Activated CD8-positive, alpha-beta memory T cell treated with anti-CD3 and anti-CD28 coated beads, Interleukin-2, amount 10 ng/mL, durations not matched to agents 7 days and 5 days (primary cell): Measurements from ENCODE around the gene XXYLT1. TPM values are rescaled to one million over a fixed set of nuclear protein-coding genes. Genes with fewer than 3 reads are reported as not detected.

Experiments
- ATAC-seq: fragments of 150-1000 bp; cut with Tn5 transposase; one replicate; pipeline ENCODE4 v1.10.0; 2021; ENCODE audit warnings: moderate library complexity
- CTCF ChIA-PET: fragments of 350-600 bp; sonication (Branson Sonifier 250); formaldehyde crosslinking; loops from one replicate; lab custom pipeline; 2021; ENCODE audit warnings: antibody characterized with exemption; lab: Charles Lee
- DNase-seq: peaks from one replicate; pipeline ENCODE4 v3.0.0-alpha.2; 2020
- H3K27ac Mint-ChIP-seq: one replicate; pipeline ENCODE4 v1.8.0; 2021; ENCODE audit warnings: mild to moderate bottlenecking, mixed read lengths
- H3K27me3 Mint-ChIP-seq: one replicate; pipeline ENCODE4 v1.8.0; 2021; ENCODE audit warnings: mixed read lengths
- H3K36me3 Mint-ChIP-seq: one replicate; pipeline ENCODE4 v1.8.0; 2021; ENCODE audit warnings: mild to moderate bottlenecking, mixed read lengths
- H3K4me1 Mint-ChIP-seq: one replicate; pipeline ENCODE4 v1.8.0; 2021; ENCODE audit warnings: mixed read lengths
- H3K4me3 Mint-ChIP-seq: one replicate; pipeline ENCODE4 v1.8.0; 2021; ENCODE audit warnings: mild to moderate bottlenecking, moderate library complexity, mixed read lengths
- H3K9me3 Mint-ChIP-seq: one replicate; pipeline ENCODE4 v1.8.0; 2022; ENCODE audit warnings: low read depth, mixed read lengths
- total RNA-seq, 2 experiments: library from RNA; stranded (reverse); gene quantifications; one replicate each; pipeline ENCODE4 v1.2.3, GENCODE V29; 2021

Gene XXYLT1
- total RNA-seq, 2 experiments from 2014 or later: 7.2 to 9.2 TPM

GRCh38 chr3:195072916-195073564, 197.9 kb downstream of the XXYLT1 start:
- Mint-ChIP-seq H3K27ac (no peak overlapping the region), H3K9me3 (no peaks in the 10 kb centered on the region)

GRCh38 chr3:195071916-195072820, 198.8 kb downstream of the XXYLT1 start:
- DNase-seq (no peak), ATAC-seq (no peak)
- no peaks in the 10 kb centered on the region for H3K4me1 Mint-ChIP-seq
- H3K27me3 Mint-ChIP-seq: no peaks in the 10 kb centered on the region
- H3K36me3 Mint-ChIP-seq: no peaks in the 10 kb centered on the region
- CTCF ChIA-PET: interaction anchor here (1.5 kb wide), 1 partner anchor 390 kb away, joined by 3 read pairs; no protein-coding TSS in a partner anchor
- H3K9me3 Mint-ChIP-seq: no peaks in the 10 kb centered on the region
- H3K4me3 Mint-ChIP-seq: no peak overlapping the region
- H3K27ac Mint-ChIP-seq: no peak overlapping the region

More at GRCh38 chr3:195072916-195073564, 197.9 kb downstream of the XXYLT1 start:
- Mint-ChIP-seq H3K36me3 (no peaks in the 10 kb centered on the region), H3K4me1 (no peaks in the 10 kb centered on the region), H3K4me3 (no peak overlapping the region), H3K27me3 (no peaks in the 10 kb centered on the region)
- CTCF ChIA-PET: interaction anchor here (1.5 kb wide), 1 partner anchor 390 kb away, joined by 3 read pairs; no protein-coding TSS in a partner anchor
- no peak for DNase-seq
- no peak for ATAC-seq

GRCh38 chr3:195071011-195071728, 199.8 kb downstream of the XXYLT1 start:
- CTCF ChIA-PET: interaction anchor here (1.5 kb wide), 1 partner anchor 389 kb away, joined by 3 read pairs; no protein-coding TSS in a partner anchor
- Mint-ChIP-seq H3K9me3 (no peaks in the 10 kb centered on the region), H3K4me1 (no peaks in the 10 kb centered on the region), H3K4me3 (no peak overlapping the region), H3K36me3 (no peaks in the 10 kb centered on the region), H3K27ac (no peak overlapping the region), H3K27me3 (no peaks in the 10 kb centered on the region)
- DNase-seq: no peak
- ATAC-seq: no peak

- Mint-ChIP-seq H3K4me3 (no peak overlapping the region), H3K36me3 (no peaks in the 10 kb centered on the region), H3K27ac (no peak overlapping the region), H3K4me1 (no peaks in the 10 kb centered on the region), H3K27me3 (no peaks in the 10 kb centered on the region), H3K9me3 (no peaks in the 10 kb centered on the region)
- no peak for DNase-seq
- ATAC-seq: no peak
- CTCF ChIA-PET: no interaction called here
Measured at GRCh38 chr3:195070336-195070735, 200.6 kb downstream of the XXYLT1 start.

GRCh38 chr3:195069501-195070251, 201.3 kb downstream of the XXYLT1 start:
- Mint-ChIP-seq H3K9me3 (no peaks in the 10 kb centered on the region), H3K36me3 (no peaks in the 10 kb centered on the region), H3K4me3 (no peak overlapping the region), H3K27ac (no peak overlapping the region), H3K27me3 (no peaks in the 10 kb centered on the region), H3K4me1 (no peaks in the 10 kb centered on the region)
- DNase-seq: no peak
- CTCF ChIA-PET: no interaction called here
- no peak for ATAC-seq

- Mint-ChIP-seq H3K27ac (no peak overlapping the region), H3K4me1 (no peaks in the 10 kb centered on the region), H3K36me3 (no peaks in the 10 kb centered on the region), H3K27me3 (no peaks in the 10 kb centered on the region), H3K4me3 (no peak overlapping the region), H3K9me3 (no peaks in the 10 kb centered on the region)
- DNase-seq (no peak), ATAC-seq (no peak)
- CTCF ChIA-PET: no interaction called here
Measured at GRCh38 chr3:195068084-195069080, 202.6 kb downstream of the XXYLT1 start.

GRCh38 chr3:195066441-195066841, 204.5 kb downstream of the XXYLT1 start:
- Mint-ChIP-seq H3K36me3 (no peaks in the 10 kb centered on the region), H3K4me3 (no peak overlapping the region), H3K27ac (no peak overlapping the region), H3K4me1 (no peaks in the 10 kb centered on the region), H3K27me3 (no peaks in the 10 kb centered on the region), H3K9me3 (no peaks in the 10 kb centered on the region)
- no peak for DNase-seq
- ATAC-seq: no peak
- CTCF ChIA-PET: no interaction called here

- ATAC-seq (no peak), DNase-seq (no peak)
- H3K27ac Mint-ChIP-seq: no peak overlapping the region
- H3K4me1 Mint-ChIP-seq: no peaks in the 10 kb centered on the region
- no peaks in the 10 kb centered on the region for H3K27me3 Mint-ChIP-seq
- no peaks in the 10 kb centered on the region for H3K9me3 Mint-ChIP-seq
- H3K4me3 Mint-ChIP-seq: no peak overlapping the region
- CTCF ChIA-PET: no interaction called here
- no peaks in the 10 kb centered on the region for H3K36me3 Mint-ChIP-seq
Measured at GRCh38 chr3:195065864-195066185, 205.1 kb downstream of the XXYLT1 start.

GRCh38 chr3:195065142-195065863, 205.7 kb downstream of the XXYLT1 start:
- no peak for DNase-seq

GRCh38 chr3:195064300-195064931, 206.5 kb downstream of the XXYLT1 start:
- no peaks in the 10 kb centered on the region for H3K9me3 Mint-ChIP-seq
- no peak overlapping the region for H3K4me3 Mint-ChIP-seq
- H3K27ac Mint-ChIP-seq: no peak overlapping the region
- H3K27me3 Mint-ChIP-seq: no peaks in the 10 kb centered on the region
- CTCF ChIA-PET: interaction anchor here (1.2 kb wide), 1 partner anchor 42 kb away, joined by 3 read pairs; no protein-coding TSS in a partner anchor
- DNase-seq (no peak), ATAC-seq (no peak)
- H3K4me1 Mint-ChIP-seq: no peaks in the 10 kb centered on the region
- no peaks in the 10 kb centered on the region for H3K36me3 Mint-ChIP-seq

More at GRCh38 chr3:195065142-195065863, 205.7 kb downstream of the XXYLT1 start:
- Mint-ChIP-seq H3K4me1 (no peaks in the 10 kb centered on the region), H3K27me3 (no peaks in the 10 kb centered on the region), H3K27ac (no peak overlapping the region), H3K36me3 (no peaks in the 10 kb centered on the region), H3K4me3 (no peak overlapping the region), H3K9me3 (no peaks in the 10 kb centered on the region)
- CTCF ChIA-PET: no interaction called here
- ATAC-seq: no peak

GRCh38 chr3:195063581-195064193, 207.3 kb downstream of the XXYLT1 start:
- H3K27ac Mint-ChIP-seq: no peak overlapping the region
- H3K4me3 Mint-ChIP-seq: no peak overlapping the region
- H3K9me3 Mint-ChIP-seq: no peaks in the 10 kb centered on the region
- H3K27me3 Mint-ChIP-seq: no peaks in the 10 kb centered on the region
- H3K4me1 Mint-ChIP-seq: no peaks in the 10 kb centered on the region
- CTCF ChIA-PET: interaction anchor here (1.2 kb wide), 1 partner anchor 43 kb away, joined by 3 read pairs; no protein-coding TSS in a partner anchor
- H3K36me3 Mint-ChIP-seq: no peaks in the 10 kb centered on the region
- DNase-seq (no peak), ATAC-seq (no peak)
